ENCODE data around the gene DUT. TPM values are rescaled to one million over a fixed set of nuclear protein-coding genes. Genes with fewer than 3 reads are reported as not detected.
A peak's percentile ranks its signal among the peaks of the same experiment; 100 is the strongest.

Gene DUT
- total RNA-seq, 1 donor from 2014 or later = 41.4 TPM

DNA sequence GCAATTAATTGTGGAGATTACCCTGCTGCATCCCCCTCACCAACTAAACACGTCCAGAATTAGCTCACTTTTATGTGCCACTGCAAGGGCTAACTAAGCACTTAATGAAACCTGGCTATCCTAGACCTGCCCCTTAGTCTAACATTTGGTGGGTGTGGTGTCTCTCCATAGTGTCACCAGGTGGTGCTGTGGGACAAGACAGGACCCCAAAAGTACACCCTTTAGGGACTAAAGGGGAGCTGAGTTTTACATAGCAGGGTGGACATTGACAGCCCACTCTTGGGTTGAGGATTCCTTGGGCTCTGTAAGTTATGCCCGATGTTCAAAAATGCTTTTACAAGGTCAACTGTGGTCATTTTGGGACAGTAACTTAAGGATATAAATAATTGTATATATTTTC is 5.7 kb downstream of the DUT start:
- Histone ChIP-seq H3K4me1 (ENCODE audit: insufficient read depth, low read length) (peaks cover 4% of the 10 kb centered on the region), H4K20me1 (ENCODE audit: insufficient read depth, low read length) (peaks cover 9% of the 10 kb centered on the region), H3K4me3 (ENCODE audit: insufficient read depth, low read depth, low read length) (no peak overlapping the region), H3K27ac (ENCODE audit: low read depth, low read length) (no peak overlapping the region), H3K79me2 (ENCODE audit: insufficient read depth, low read length) (no peaks in the 10 kb centered on the region), H3K36me3 (ENCODE audit: insufficient read depth, low read length) (no peaks in the 10 kb centered on the region), H3K9me3 (ENCODE audit: insufficient read depth, low read depth, low read length) (no peaks in the 10 kb centered on the region), H2AFZ (ENCODE audit: low read depth, low read length) (no peak overlapping the region), H3K4me2 (ENCODE audit: low read length) (no peak overlapping the region), H3K9ac (ENCODE audit: low read length) (no peak overlapping the region), H3K27me3 (ENCODE audit: insufficient read depth, low read length) (no peaks in the 10 kb centered on the region)
- no peak overlapping the region for H3K4me3 Mint-ChIP-seq (ENCODE audit: unreplicated experiment)
- no peaks in the 10 kb centered on the region for H3K36me3 Mint-ChIP-seq (ENCODE audit: low read depth, unreplicated experiment)
- DNase-seq (ENCODE audit: low read depth) = no peak
- TF ChIP-seq, protein P1, sequence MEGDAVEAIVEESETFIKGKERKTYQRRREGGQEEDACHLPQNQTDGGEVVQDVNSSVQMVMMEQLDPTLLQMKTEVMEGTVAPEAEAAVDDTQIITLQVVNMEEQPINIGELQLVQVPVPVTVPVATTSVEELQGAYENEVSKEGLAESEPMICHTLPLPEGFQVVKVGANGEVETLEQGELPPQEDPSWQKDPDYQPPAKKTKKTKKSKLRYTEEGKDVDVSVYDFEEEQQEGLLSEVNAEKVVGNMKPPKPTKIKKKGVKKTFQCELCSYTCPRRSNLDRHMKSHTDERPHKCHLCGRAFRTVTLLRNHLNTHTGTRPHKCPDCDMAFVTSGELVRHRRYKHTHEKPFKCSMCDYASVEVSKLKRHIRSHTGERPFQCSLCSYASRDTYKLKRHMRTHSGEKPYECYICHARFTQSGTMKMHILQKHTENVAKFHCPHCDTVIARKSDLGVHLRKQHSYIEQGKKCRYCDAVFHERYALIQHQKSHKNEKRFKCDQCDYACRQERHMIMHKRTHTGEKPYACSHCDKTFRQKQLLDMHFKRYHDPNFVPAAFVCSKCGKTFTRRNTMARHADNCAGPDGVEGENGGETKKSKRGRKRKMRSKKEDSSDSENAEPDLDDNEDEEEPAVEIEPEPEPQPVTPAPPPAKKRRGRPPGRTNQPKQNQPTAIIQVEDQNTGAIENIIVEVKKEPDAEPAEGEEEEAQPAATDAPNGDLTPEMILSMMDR (IDR thresholded peaks at IDR 0.05; ENCODE audit: insufficient read depth, low read depth, low read length) = peak; percentile 34
- no peak for TF ChIP-seq EZH2 (IDR thresholded peaks at IDR 0.05; ENCODE audit: insufficient read depth, low read length)
- no peaks in the 10 kb centered on the region for H3K9me3 Mint-ChIP-seq (ENCODE audit: unreplicated experiment)
- no peak for FAIRE-seq
- H3K27me3 Mint-ChIP-seq (ENCODE audit: low read depth, unreplicated experiment) = no peaks in the 10 kb centered on the region
- H3K4me1 Mint-ChIP-seq (ENCODE audit: low read depth, unreplicated experiment) = no peaks in the 10 kb centered on the region
- H3K27ac Mint-ChIP-seq (ENCODE audit: unreplicated experiment) = no peak overlapping the region

DNA sequence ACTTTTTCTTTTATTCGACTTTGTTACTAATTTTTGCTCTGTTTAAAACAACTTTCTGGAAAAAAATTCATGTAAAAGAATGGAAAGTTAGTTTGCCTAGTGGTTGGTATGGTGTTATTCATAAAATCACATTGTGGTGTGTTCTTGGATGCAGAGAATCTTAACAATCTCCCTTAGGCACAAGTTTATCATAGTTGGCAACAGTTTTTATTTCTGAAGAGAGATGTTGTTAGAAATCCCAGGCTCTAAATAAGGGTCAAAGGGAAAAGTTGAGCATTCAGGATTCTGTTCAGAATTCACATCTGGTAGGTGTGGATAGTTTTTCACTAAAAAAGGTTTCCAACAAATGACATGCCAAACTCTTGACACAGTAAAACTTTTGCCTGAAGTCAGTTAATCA is 6.4 kb downstream of the DUT start:
- TF ChIP-seq EZH2 (IDR thresholded peaks at IDR 0.05; ENCODE audit: insufficient read depth, low read length) = no peak
- TF ChIP-seq, protein P1 (IDR thresholded peaks at IDR 0.05; ENCODE audit: insufficient read depth, low read depth, low read length) = no peak
- Mint-ChIP-seq H3K4me3 (ENCODE audit: unreplicated experiment) (no peak overlapping the region), H3K27ac (ENCODE audit: unreplicated experiment) (no peak overlapping the region), H3K4me1 (ENCODE audit: low read depth, unreplicated experiment) (no peaks in the 10 kb centered on the region), H3K27me3 (ENCODE audit: low read depth, unreplicated experiment) (no peaks in the 10 kb centered on the region), H3K36me3 (ENCODE audit: low read depth, unreplicated experiment) (no peaks in the 10 kb centered on the region), H3K9me3 (ENCODE audit: unreplicated experiment) (no peaks in the 10 kb centered on the region)
- Histone ChIP-seq H3K9ac (ENCODE audit: low read length) (no peak overlapping the region), H3K79me2 (ENCODE audit: insufficient read depth, low read length) (no peaks in the 10 kb centered on the region), H3K27me3 (ENCODE audit: insufficient read depth, low read length) (no peaks in the 10 kb centered on the region), H3K36me3 (ENCODE audit: insufficient read depth, low read length) (peaks cover 1% of the 10 kb centered on the region), H3K9me3 (ENCODE audit: insufficient read depth, low read depth, low read length) (no peaks in the 10 kb centered on the region), H4K20me1 (ENCODE audit: insufficient read depth, low read length) (peaks cover 4% of the 10 kb centered on the region), H3K4me2 (ENCODE audit: low read length) (no peak overlapping the region), H3K27ac (ENCODE audit: low read depth, low read length) (no peak overlapping the region), H3K4me1 (ENCODE audit: insufficient read depth, low read length) (peaks cover 1% of the 10 kb centered on the region), H2AFZ (ENCODE audit: low read depth, low read length) (no peak overlapping the region), H3K4me3 (ENCODE audit: insufficient read depth, low read depth, low read length) (no peak overlapping the region)
- FAIRE-seq (no peak), DNase-seq (ENCODE audit: low read depth) (no peak)

DNA sequence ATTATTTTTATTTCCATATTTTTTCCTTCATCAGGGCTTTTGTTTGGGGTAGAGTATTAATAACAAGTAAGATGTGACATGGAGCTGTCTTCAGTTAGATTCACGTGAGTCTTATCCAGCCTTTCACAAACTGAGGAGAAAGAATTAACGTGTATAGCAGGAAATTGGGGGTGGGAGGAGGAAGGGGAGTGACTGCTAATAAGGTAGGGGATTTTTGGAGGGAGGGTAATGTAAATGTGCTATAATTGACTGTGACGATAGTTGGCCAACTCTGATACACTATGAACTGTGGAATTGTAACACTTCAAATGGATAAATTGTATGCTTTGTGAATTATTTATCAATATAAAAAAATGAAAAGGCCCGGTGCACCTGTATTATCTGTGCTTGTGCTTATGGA is 8.9 kb downstream of the DUT start:
- no peak for TF ChIP-seq EZH2 (IDR thresholded peaks at IDR 0.05; ENCODE audit: insufficient read depth, low read length)
- H3K4me2 ChIP-seq (ENCODE audit: low read length) = no peak overlapping the region
- Mint-ChIP-seq H3K9me3 (ENCODE audit: unreplicated experiment) (no peaks in the 10 kb centered on the region), H3K4me3 (ENCODE audit: unreplicated experiment) (no peak overlapping the region), H3K27me3 (ENCODE audit: low read depth, unreplicated experiment) (no peaks in the 10 kb centered on the region), H3K27ac (ENCODE audit: unreplicated experiment) (no peak overlapping the region), H3K4me1 (ENCODE audit: low read depth, unreplicated experiment) (no peaks in the 10 kb centered on the region), H3K36me3 (ENCODE audit: low read depth, unreplicated experiment) (no peaks in the 10 kb centered on the region)
- no peak for DNase-seq (ENCODE audit: low read depth)
- H3K4me3 ChIP-seq (ENCODE audit: insufficient read depth, low read depth, low read length) = no peak overlapping the region
- H3K27me3 ChIP-seq (ENCODE audit: insufficient read depth, low read length) = no peaks in the 10 kb centered on the region
- H3K27ac ChIP-seq (ENCODE audit: low read depth, low read length) = no peak overlapping the region
- H2AFZ ChIP-seq (ENCODE audit: low read depth, low read length) = no peak overlapping the region
- H4K20me1 ChIP-seq (ENCODE audit: insufficient read depth, low read length) = no peaks in the 10 kb centered on the region
- H3K79me2 ChIP-seq (ENCODE audit: insufficient read depth, low read length) = no peaks in the 10 kb centered on the region
- no peaks in the 10 kb centered on the region for H3K4me1 ChIP-seq (ENCODE audit: insufficient read depth, low read length)
- H3K9me3 ChIP-seq (ENCODE audit: insufficient read depth, low read depth, low read length) = no peaks in the 10 kb centered on the region
- FAIRE-seq = no peak
- no peak overlapping the region for H3K9ac ChIP-seq (ENCODE audit: low read length)
- H3K36me3 ChIP-seq (ENCODE audit: insufficient read depth, low read length) = peaks cover 5% of the 10 kb centered on the region
